ENCODE results near the gene SMARCD3. TPM values are rescaled to one million over a fixed set of nuclear protein-coding genes. Genes with fewer than 3 reads are reported as not detected.

The SMARCD3 gene
- polyA plus RNA-seq (2013, experiment 1 of 2): 27.6 TPM
- 24.5 TPM for polyA plus RNA-seq (2013, experiment 2 of 2)

GRCh38 chr7:151248346-151249033 lies at the start of gene SMARCD3:
SMARCD3 (minus strand) TSS chr7:151248694; CDS start chr7:151248562, 132 bp downstream.
- H3K4me3 ChIP-seq (ENCODE audit: extremely low read depth, insufficient read depth, low read length, poor library complexity, severe bottlenecking): peak within 1 kb of the TSS; percentile 56
- peaks cover 52% of the 10 kb centered on the region for H3K4me1 ChIP-seq (ENCODE audit: control insufficient read depth, insufficient read depth, low read length, poor library complexity, severe bottlenecking)
- no peaks in the 10 kb centered on the region for H3K9me3 ChIP-seq (ENCODE audit: control insufficient read depth, low read length)
- peaks cover under 1% of the 10 kb centered on the region for H3K36me3 ChIP-seq (ENCODE audit: control insufficient read depth, insufficient read depth, low read length)
- peak within 1 kb of the TSS; percentile 92 for H3K27ac ChIP-seq (ENCODE audit: low read depth, low read length, severe bottlenecking)
- WGBS, 2 experiments (ENCODE audit: insufficient coverage in 2 of 2): 0 to 1% methylated on average over 46 to 50 of the region's 71 CpGs

GRCh38 chr7:151296202-151296992 lies 47.9 kb upstream of the SMARCD3 start:
- H3K4me1 ChIP-seq (ENCODE audit: control insufficient read depth, insufficient read depth, low read length, poor library complexity, severe bottlenecking): no peaks in the 10 kb centered on the region
- no peak overlapping the region for H3K27ac ChIP-seq (ENCODE audit: low read depth, low read length, severe bottlenecking)
- 60 to 89% methylated on average over 1 to 2 of the region's 3 CpGs for WGBS, 2 experiments (ENCODE audit: insufficient coverage in 2 of 2)
- no peaks in the 10 kb centered on the region for H3K9me3 ChIP-seq (ENCODE audit: control insufficient read depth, low read length)
- H3K4me3 ChIP-seq (ENCODE audit: extremely low read depth, insufficient read depth, low read length, poor library complexity, severe bottlenecking): no peak overlapping the region
- no peaks in the 10 kb centered on the region for H3K36me3 ChIP-seq (ENCODE audit: control insufficient read depth, insufficient read depth, low read length)

GRCh38 chr7:151292850-151293249 lies 44.4 kb upstream of the SMARCD3 start:
- Histone ChIP-seq H3K36me3 (ENCODE audit: control insufficient read depth, insufficient read depth, low read length) (no peaks in the 10 kb centered on the region), H3K27ac (ENCODE audit: low read depth, low read length, severe bottlenecking) (no peak overlapping the region), H3K4me3 (ENCODE audit: extremely low read depth, insufficient read depth, low read length, poor library complexity, severe bottlenecking) (no peak overlapping the region), H3K4me1 (ENCODE audit: control insufficient read depth, insufficient read depth, low read length, poor library complexity, severe bottlenecking) (no peaks in the 10 kb centered on the region), H3K9me3 (ENCODE audit: control insufficient read depth, low read length) (no peaks in the 10 kb centered on the region)
- 78 to 88% methylated on average over 2 of the region's 3 CpGs for WGBS, 2 experiments (ENCODE audit: insufficient coverage in 2 of 2)

- 89 to 90% methylated on average over 1 of the region's 2 CpGs for WGBS, 2 experiments (ENCODE audit: insufficient coverage in 2 of 2)
- Histone ChIP-seq H3K4me3 (ENCODE audit: extremely low read depth, insufficient read depth, low read length, poor library complexity, severe bottlenecking) (no peak overlapping the region), H3K27ac (ENCODE audit: low read depth, low read length, severe bottlenecking) (no peak overlapping the region)
Observed at GRCh38 chr7:151291206-151291605, 42.7 kb upstream of the SMARCD3 start.

GRCh38 chr7:151290355-151290760 lies 41.9 kb upstream of the SMARCD3 start:
- Histone ChIP-seq H3K4me3 (ENCODE audit: extremely low read depth, insufficient read depth, low read length, poor library complexity, severe bottlenecking) (no peak overlapping the region), H3K9me3 (ENCODE audit: control insufficient read depth, low read length) (no peaks in the 10 kb centered on the region), H3K27ac (ENCODE audit: low read depth, low read length, severe bottlenecking) (no peak overlapping the region), H3K4me1 (ENCODE audit: control insufficient read depth, insufficient read depth, low read length, poor library complexity, severe bottlenecking) (no peaks in the 10 kb centered on the region), H3K36me3 (ENCODE audit: control insufficient read depth, insufficient read depth, low read length) (no peaks in the 10 kb centered on the region)
- WGBS, 2 experiments (ENCODE audit: insufficient coverage in 2 of 2): 20 to 50% methylated on average over 1 of the region's 4 CpGs

More at GRCh38 chr7:151291206-151291605, 42.7 kb upstream of the SMARCD3 start:
- no peaks in the 10 kb centered on the region for H3K36me3 ChIP-seq (ENCODE audit: control insufficient read depth, insufficient read depth, low read length)
- H3K4me1 ChIP-seq (ENCODE audit: control insufficient read depth, insufficient read depth, low read length, poor library complexity, severe bottlenecking): no peaks in the 10 kb centered on the region
- no peaks in the 10 kb centered on the region for H3K9me3 ChIP-seq (ENCODE audit: control insufficient read depth, low read length)

- Histone ChIP-seq H3K27ac (ENCODE audit: low read depth, low read length, severe bottlenecking) (no peak overlapping the region), H3K36me3 (ENCODE audit: control insufficient read depth, insufficient read depth, low read length) (no peaks in the 10 kb centered on the region), H3K9me3 (ENCODE audit: control insufficient read depth, low read length) (no peaks in the 10 kb centered on the region), H3K4me3 (ENCODE audit: extremely low read depth, insufficient read depth, low read length, poor library complexity, severe bottlenecking) (no peak overlapping the region), H3K4me1 (ENCODE audit: control insufficient read depth, insufficient read depth, low read length, poor library complexity, severe bottlenecking) (no peaks in the 10 kb centered on the region)
- WGBS, 2 experiments (ENCODE audit: insufficient coverage in 2 of 2): 80% methylated on average over 1 of the region's 2 CpGs; no CpG with 5 or more reads in 1 of the 2 experiments
Observed at GRCh38 chr7:151289891-151290290, 41.4 kb upstream of the SMARCD3 start.

GRCh38 chr7:151286148-151286547 lies 37.7 kb upstream of the SMARCD3 start:
- Histone ChIP-seq H3K27ac (ENCODE audit: low read depth, low read length, severe bottlenecking) (no peak overlapping the region), H3K9me3 (ENCODE audit: control insufficient read depth, low read length) (no peaks in the 10 kb centered on the region), H3K4me1 (ENCODE audit: control insufficient read depth, insufficient read depth, low read length, poor library complexity, severe bottlenecking) (no peaks in the 10 kb centered on the region), H3K4me3 (ENCODE audit: extremely low read depth, insufficient read depth, low read length, poor library complexity, severe bottlenecking) (no peak overlapping the region), H3K36me3 (ENCODE audit: control insufficient read depth, insufficient read depth, low read length) (no peaks in the 10 kb centered on the region)
- WGBS, 2 experiments (ENCODE audit: insufficient coverage in 2 of 2): no CpG with 5 or more reads among the region's 2 CpGs

- Histone ChIP-seq H3K4me1 (ENCODE audit: control insufficient read depth, insufficient read depth, low read length, poor library complexity, severe bottlenecking) (no peaks in the 10 kb centered on the region), H3K9me3 (ENCODE audit: control insufficient read depth, low read length) (no peaks in the 10 kb centered on the region), H3K4me3 (ENCODE audit: extremely low read depth, insufficient read depth, low read length, poor library complexity, severe bottlenecking) (no peak overlapping the region), H3K36me3 (ENCODE audit: control insufficient read depth, insufficient read depth, low read length) (no peaks in the 10 kb centered on the region), H3K27ac (ENCODE audit: low read depth, low read length, severe bottlenecking) (no peak overlapping the region)
- no CpG with 5 or more reads among the region's 2 CpGs for WGBS, 2 experiments (ENCODE audit: insufficient coverage in 2 of 2)
Observed at GRCh38 chr7:151283302-151283701, 34.8 kb upstream of the SMARCD3 start.

- Histone ChIP-seq H3K4me3 (ENCODE audit: extremely low read depth, insufficient read depth, low read length, poor library complexity, severe bottlenecking) (no peak overlapping the region), H3K9me3 (ENCODE audit: control insufficient read depth, low read length) (no peaks in the 10 kb centered on the region), H3K36me3 (ENCODE audit: control insufficient read depth, insufficient read depth, low read length) (no peaks in the 10 kb centered on the region), H3K4me1 (ENCODE audit: control insufficient read depth, insufficient read depth, low read length, poor library complexity, severe bottlenecking) (no peaks in the 10 kb centered on the region), H3K27ac (ENCODE audit: low read depth, low read length, severe bottlenecking) (no peak overlapping the region)
- WGBS, 2 experiments (ENCODE audit: insufficient coverage in 2 of 2): 86 to 92% methylated on average over 6 to 8 of the region's 8 CpGs
Observed at GRCh38 chr7:151282111-151282510, 33.6 kb upstream of the SMARCD3 start.

GRCh38 chr7:151281686-151282085 lies 33.2 kb upstream of the SMARCD3 start:
- 74 to 100% methylated on average over 1 to 5 of the region's 6 CpGs for WGBS, 2 experiments (ENCODE audit: insufficient coverage in 2 of 2)

More at GRCh38 chr7:151281686-151282085, 33.2 kb upstream of the SMARCD3 start:
- no peaks in the 10 kb centered on the region for H3K9me3 ChIP-seq (ENCODE audit: control insufficient read depth, low read length)
- no peaks in the 10 kb centered on the region for H3K36me3 ChIP-seq (ENCODE audit: control insufficient read depth, insufficient read depth, low read length)
- H3K27ac ChIP-seq (ENCODE audit: low read depth, low read length, severe bottlenecking): no peak overlapping the region
- no peaks in the 10 kb centered on the region for H3K4me1 ChIP-seq (ENCODE audit: control insufficient read depth, insufficient read depth, low read length, poor library complexity, severe bottlenecking)
- no peak overlapping the region for H3K4me3 ChIP-seq (ENCODE audit: extremely low read depth, insufficient read depth, low read length, poor library complexity, severe bottlenecking)

All from mesodermal cell (in vitro differentiated cells).